ENCODE data around the gene TRIML2.
"Not testable (repeated sequence)": the region's sequence is repeated elsewhere in the genome, so short reads cannot be mapped to it uniquely, and the experiment has no call there.

Gene TRIML2

GRCh38 chr4:188045461-188045860 is 63.9 kb downstream of the TRIML2 start:
- not testable (repeated sequence) for H3K4me1 Mint-ChIP-seq (ENCODE audit: low read depth); H3K27ac Mint-ChIP-seq; H3K4me3 Mint-ChIP-seq; H3K9me3 Mint-ChIP-seq; H3K36me3 Mint-ChIP-seq (ENCODE audit: low read depth); H3K27me3 Mint-ChIP-seq

GRCh38 chr4:188043154-188043553 is 66.2 kb downstream of the TRIML2 start:
- Mint-ChIP-seq H3K36me3 (ENCODE audit: low read depth) (no peaks in the 10 kb centered on the region), H3K27me3 (no peaks in the 10 kb centered on the region), H3K4me3 (no peak overlapping the region), H3K9me3 (peaks cover 7% of the 10 kb centered on the region), H3K4me1 (ENCODE audit: low read depth) (no peaks in the 10 kb centered on the region), H3K27ac (no peak overlapping the region)

GRCh38 chr4:188042191-188042590 is 67.2 kb downstream of the TRIML2 start:
- Mint-ChIP-seq H3K9me3 (peaks cover 6% of the 10 kb centered on the region), H3K36me3 (ENCODE audit: low read depth) (no peaks in the 10 kb centered on the region), H3K4me3 (no peak overlapping the region), H3K4me1 (ENCODE audit: low read depth) (no peaks in the 10 kb centered on the region), H3K27me3 (no peaks in the 10 kb centered on the region), H3K27ac (no peak overlapping the region)

GRCh38 chr4:188041721-188042120 is 67.7 kb downstream of the TRIML2 start:
- Mint-ChIP-seq H3K4me3 (no peak overlapping the region), H3K27ac (no peak overlapping the region), H3K27me3 (no peaks in the 10 kb centered on the region), H3K36me3 (ENCODE audit: low read depth) (no peaks in the 10 kb centered on the region), H3K9me3 (peaks cover 3% of the 10 kb centered on the region), H3K4me1 (ENCODE audit: low read depth) (no peaks in the 10 kb centered on the region)
